Kidney (tissue), 14 donors: Measurements from ENCODE around the gene HNRNPUL1. TPM values are rescaled to one million over a fixed set of nuclear protein-coding genes. Genes with fewer than 3 reads are reported as not detected.

ENCODE experiments used
- DNase-seq, 5 donors: peaks; one replicate each; pipeline ENCODE4 v3.0.0-alpha.2; 2013 to 2020
- FAIRE-seq: peaks from 2 replicates; lab custom pipeline; 2012; peaks lifted over from hg19 to GRCh38; lab: Jason Lieb, UNC
- H3K27ac ChIP-seq, 2 donors: one replicate each; pipeline ENCODE4 v1.7.0; 2013; ENCODE audit warnings: low read depth in 2 of 2, low read length in 2 of 2, inconsistent platforms in 1 of 2
- H3K27me3 ChIP-seq: one replicate; pipeline ENCODE4 v1.7.1; 2013; ENCODE audit warnings: low read length, inconsistent platforms; ENCODE audit not compliant: control insufficient read depth, insufficient read depth
- H3K36me3 ChIP-seq, 3 donors: one replicate each; pipeline versions ENCODE4 v1.7.0 to v1.7.1; 2013; ENCODE audit warnings: low read length in 3 of 3, control low read depth in 1 of 3, inconsistent platforms in 1 of 3; ENCODE audit not compliant: insufficient read depth in 3 of 3, control insufficient read depth in 2 of 3
- H3K4me1 ChIP-seq, 3 donors: one replicate each; pipeline versions ENCODE4 v1.7.0 to v1.7.1; 2013; ENCODE audit warnings: low read length in 3 of 3, inconsistent platforms in 1 of 3, low read depth in 1 of 3; ENCODE audit not compliant: control insufficient read depth in 2 of 3, insufficient read depth in 2 of 3
- H3K4me3 ChIP-seq, 3 donors: one replicate each; pipeline versions ENCODE4 v1.7.0 to v1.8.1; 2013; ENCODE audit warnings: low read length in 3 of 3, control low read depth in 1 of 3, inconsistent platforms in 1 of 3
- H3K9ac ChIP-seq, 3 donors: one replicate each; pipeline versions ENCODE4 v1.7.0 to v1.7.1; 2013; ENCODE audit warnings: low read length in 3 of 3, control low read depth in 1 of 3, inconsistent platforms in 1 of 3
- H3K9me3 ChIP-seq, 3 donors: one replicate each; pipeline versions ENCODE4 v1.7.0 to v1.7.1; 2013; ENCODE audit warnings: low read length in 3 of 3, control low read depth in 1 of 3, inconsistent platforms in 1 of 3; ENCODE audit not compliant: control insufficient read depth in 2 of 3, insufficient read depth in 1 of 3
- intact Hi-C: fragments of 100-400 bp; cut with DNase I; formaldehyde crosslinking; loops from one replicate; pipeline ENCODE4 v1.11.1; 2022
- polyA plus RNA-seq: library from polyadenylated mRNA; stranded (reverse); fragments of 350-450 nt; fragmentation: Illumina TruSeq; extraction: RNeasy Lipid Tissue Mini Kit (QIAGEN cat#74804); gene quantifications from one replicate; pipeline ENCODE4 v1.2.3, GENCODE V29; 2014; ENCODE audit warnings: low read depth, low replicate concordance; ENCODE audit not compliant: insufficient read depth
- total RNA-seq: library from RNA; stranded (reverse); fragmentation: NEBNext Ultra II Directional; extraction: Animal tissue kit (Norgen Biotek cat#: 25700); gene quantifications from one replicate; pipeline ENCODE4 v1.2.1, GENCODE V29; 2021
- TF ChIP-seq, protein P1 (sequence below): IDR thresholded peaks from 3 replicates; pipeline ENCODE4 v1.5.1; 2012; ENCODE audit warnings: mild to moderate bottlenecking, moderate library complexity, borderline replicate concordance; ENCODE audit not compliant: insufficient read depth; ENCODE audit errors: extremely low read depth
- donor health status: control.
- donor health status: control.
- donor health status: control.
- donor health status: control.
- donor health status: control.
- donor health status: DM: yes; HTN: yes; CAD: no.
- donor health status: Normal renal cell carcinoma (clear cell type).

HNRNPUL1 gene
- total and polyA plus RNA-seq, 2 donors from 2014 or later = 51.0 to 182 TPM

DNA sequence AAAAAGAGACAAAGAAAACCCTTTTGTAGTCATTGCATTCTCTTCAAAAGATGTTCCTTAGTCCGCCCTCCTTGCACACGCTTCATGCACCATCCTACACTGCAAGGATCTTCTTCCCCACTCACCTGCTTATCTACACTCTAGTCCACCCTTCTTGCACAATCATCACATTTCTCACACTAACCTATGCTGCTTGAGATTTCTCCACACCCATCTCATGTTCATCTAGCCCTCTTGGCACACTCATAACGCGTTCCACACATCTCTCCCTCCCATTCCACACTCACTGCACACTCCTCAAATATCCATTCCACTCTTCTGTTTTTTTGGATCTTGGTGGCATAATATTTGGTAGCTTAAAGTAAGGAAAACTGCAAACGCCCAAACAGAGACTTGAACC, 22.3 kb upstream of the HNRNPUL1 start:
- Histone ChIP-seq H3K9me3 (no peaks in the 10 kb centered on the region), H3K9ac (no peak overlapping the region), H3K36me3 (no peaks in the 10 kb centered on the region), H3K4me3 (no peak overlapping the region), H3K27me3 (no peaks in the 10 kb centered on the region), H3K27ac (no peak overlapping the region), H3K4me1 (no peaks in the 10 kb centered on the region)
- TF ChIP-seq, protein P1, sequence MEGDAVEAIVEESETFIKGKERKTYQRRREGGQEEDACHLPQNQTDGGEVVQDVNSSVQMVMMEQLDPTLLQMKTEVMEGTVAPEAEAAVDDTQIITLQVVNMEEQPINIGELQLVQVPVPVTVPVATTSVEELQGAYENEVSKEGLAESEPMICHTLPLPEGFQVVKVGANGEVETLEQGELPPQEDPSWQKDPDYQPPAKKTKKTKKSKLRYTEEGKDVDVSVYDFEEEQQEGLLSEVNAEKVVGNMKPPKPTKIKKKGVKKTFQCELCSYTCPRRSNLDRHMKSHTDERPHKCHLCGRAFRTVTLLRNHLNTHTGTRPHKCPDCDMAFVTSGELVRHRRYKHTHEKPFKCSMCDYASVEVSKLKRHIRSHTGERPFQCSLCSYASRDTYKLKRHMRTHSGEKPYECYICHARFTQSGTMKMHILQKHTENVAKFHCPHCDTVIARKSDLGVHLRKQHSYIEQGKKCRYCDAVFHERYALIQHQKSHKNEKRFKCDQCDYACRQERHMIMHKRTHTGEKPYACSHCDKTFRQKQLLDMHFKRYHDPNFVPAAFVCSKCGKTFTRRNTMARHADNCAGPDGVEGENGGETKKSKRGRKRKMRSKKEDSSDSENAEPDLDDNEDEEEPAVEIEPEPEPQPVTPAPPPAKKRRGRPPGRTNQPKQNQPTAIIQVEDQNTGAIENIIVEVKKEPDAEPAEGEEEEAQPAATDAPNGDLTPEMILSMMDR = no peak
- DNase-seq (no peak), FAIRE-seq (no peak)
- intact Hi-C loops = no loop called here

DNA sequence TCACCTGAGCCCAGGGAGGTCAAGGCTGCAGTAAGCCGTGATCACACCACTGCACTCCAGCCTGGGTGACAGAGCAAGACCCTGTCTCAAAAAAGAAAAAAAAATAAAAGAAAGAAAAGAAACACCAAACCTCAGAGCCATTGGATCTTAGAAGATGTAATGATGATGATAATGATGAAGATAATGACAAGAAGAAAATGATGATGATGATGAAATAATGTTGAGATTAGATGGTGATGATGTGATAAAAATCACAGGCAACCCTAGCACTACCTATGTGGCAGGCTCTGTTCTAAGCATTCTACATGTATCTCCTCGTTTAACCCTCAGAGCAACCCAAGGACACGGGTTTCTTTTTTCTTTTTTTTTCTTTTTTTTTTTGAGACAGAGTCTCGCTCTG, 20.1 kb upstream of the HNRNPUL1 start:
- DNase-seq (no peak), FAIRE-seq (no peak)
- H3K4me3 ChIP-seq = no peak overlapping the region
- no peaks in the 10 kb centered on the region for H3K9me3 ChIP-seq
- no peaks in the 10 kb centered on the region for H3K27me3 ChIP-seq
- TF ChIP-seq, protein P1 = no peak
- intact Hi-C loops = no loop called here
- no peak overlapping the region for H3K9ac ChIP-seq
- no peaks in the 10 kb centered on the region for H3K4me1 ChIP-seq
- H3K27ac ChIP-seq = no peak overlapping the region
- peaks cover 2 to 5% (median 3%) of the 10 kb centered on the region in 3 donors for H3K36me3 ChIP-seq

DNA sequence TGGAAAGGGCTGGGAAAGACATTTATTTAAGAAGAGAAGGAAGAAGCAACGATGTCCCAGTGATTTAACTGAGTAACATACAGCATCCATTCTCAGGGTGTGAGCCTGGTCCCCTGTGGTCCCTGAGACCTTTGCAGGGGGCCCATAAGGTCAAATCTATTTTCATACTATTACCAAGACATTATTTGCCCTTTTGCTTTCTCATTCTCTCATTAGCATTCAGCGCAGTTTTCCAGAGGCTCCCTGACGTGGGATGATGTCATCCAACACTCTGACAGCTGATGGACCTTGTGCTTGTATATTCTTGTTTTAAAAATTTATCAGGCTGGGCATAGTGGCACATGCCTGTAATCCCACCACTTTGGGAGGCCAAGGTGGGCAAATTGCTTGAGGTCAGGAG, 18.3 kb upstream of the HNRNPUL1 start:
- FAIRE-seq (no peak), DNase-seq (no peak)
- TF ChIP-seq, protein P1 = no peak
- no peak overlapping the region for H3K4me3 ChIP-seq
- no peak overlapping the region for H3K27ac ChIP-seq
- no peak overlapping the region for H3K9ac ChIP-seq
- peaks cover 5 to 7% (median 5%) of the 10 kb centered on the region in 3 donors for H3K36me3 ChIP-seq
- no peaks in the 10 kb centered on the region for H3K27me3 ChIP-seq
- intact Hi-C loops = no loop called here
- H3K9me3 ChIP-seq = no peaks in the 10 kb centered on the region
- H3K4me1 ChIP-seq = no peaks in the 10 kb centered on the region

DNA sequence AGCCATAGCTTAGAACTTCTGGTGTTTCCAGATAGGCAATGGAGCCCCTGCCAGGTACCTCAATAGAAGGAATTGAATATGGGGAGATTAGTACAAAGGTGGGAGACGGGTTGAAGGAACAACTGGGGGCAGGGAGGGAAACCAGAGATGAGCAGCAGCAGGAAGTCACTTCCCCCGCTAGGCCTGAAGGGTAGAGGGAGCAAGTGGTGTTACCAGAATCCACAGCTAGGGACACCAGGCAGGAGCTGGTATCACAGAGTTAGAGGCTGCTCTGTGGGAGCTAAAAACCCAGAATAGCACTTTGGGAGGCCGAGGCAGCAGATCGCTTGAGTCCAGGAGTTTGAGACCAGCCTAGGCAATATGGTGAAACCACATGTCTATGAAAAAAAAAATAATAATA, 15.3 kb upstream of the HNRNPUL1 start:
- intact Hi-C loops = no loop called here
- H3K9me3 ChIP-seq = no peaks in the 10 kb centered on the region
- H3K27me3 ChIP-seq = no peaks in the 10 kb centered on the region
- DNase-seq = no peak
- peaks cover 5 to 7% (median 5%) of the 10 kb centered on the region in 3 donors for H3K36me3 ChIP-seq
- H3K9ac ChIP-seq = no peak overlapping the region
- H3K27ac ChIP-seq = no peak overlapping the region
- TF ChIP-seq, protein P1 = no peak
- H3K4me3 ChIP-seq = no peak overlapping the region
- H3K4me1 ChIP-seq = peaks cover 0 to 4% (median 0%) of the 10 kb centered on the region in 3 donors
- no peak for FAIRE-seq
